Mesendoderm (in vitro differentiated cells): ENCODE results near the gene PTRH1.

ENCODE experiments used
- DNase-seq: peaks from one replicate; pipeline ENCODE4 v3.0.0; 2013
- H2AK5ac ChIP-seq: 2 replicates; pipeline ENCODE4 v1.6.1; 2013; ENCODE audit warnings: low read length, inconsistent platforms
- H2BK120ac ChIP-seq: 2 replicates; pipeline ENCODE4 v1.6.1; 2013; ENCODE audit warnings: low read depth, mild to moderate bottlenecking, low read length, moderate library complexity, mixed read lengths
- H2BK15ac ChIP-seq: replicated peaks from 2 replicates; pipeline ENCODE4 v1.6.1; 2013; ENCODE audit warnings: low read depth, mild to moderate bottlenecking, moderate library complexity
- H2BK5ac ChIP-seq: 2 replicates; pipeline ENCODE4 v1.6.1; 2013; ENCODE audit warnings: low read length, inconsistent platforms
- H3K18ac ChIP-seq: 2 replicates; pipeline ENCODE4 v1.6.1; 2013; ENCODE audit warnings: mild to moderate bottlenecking, low read length, mixed read lengths
- H3K23ac ChIP-seq: one replicate; pipeline ENCODE4 v1.6.1; 2013; ENCODE audit warnings: low read length
- H3K27ac ChIP-seq: 2 replicates; pipeline ENCODE4 v1.5.1; 2013; ENCODE audit warnings: low read depth, mild to moderate bottlenecking, inconsistent platforms, low read length, moderate library complexity
- H3K27me3 ChIP-seq: 2 replicates; pipeline ENCODE4 v1.6.1; 2013; ENCODE audit warnings: low read length, control low read depth, mild to moderate bottlenecking, inconsistent platforms; ENCODE audit not compliant: insufficient read depth, poor library complexity
- H3K36me3 ChIP-seq: 2 replicates; pipeline ENCODE4 v1.6.1; 2013; ENCODE audit warnings: low read length, inconsistent platforms; ENCODE audit not compliant: control insufficient read depth, insufficient read depth
- H3K4ac ChIP-seq: one replicate; pipeline ENCODE4 v1.6.1; 2013; ENCODE audit warnings: low read depth, mild to moderate bottlenecking, low read length, moderate library complexity
- H3K4me1 ChIP-seq: 2 replicates; pipeline ENCODE4 v1.6.1; 2013; ENCODE audit warnings: low read depth, low read length, inconsistent platforms; ENCODE audit not compliant: control insufficient read depth
- H3K4me2 ChIP-seq: 2 replicates; pipeline ENCODE4 v1.6.1; 2013; ENCODE audit warnings: low read length
- H3K4me3 ChIP-seq: 2 replicates; pipeline ENCODE4 v1.5.1; 2013; ENCODE audit warnings: mild to moderate bottlenecking, low read length
- H3K56ac ChIP-seq: one replicate; pipeline ENCODE4 v1.6.1; 2013; ENCODE audit warnings: low read length
- H3K79me1 ChIP-seq: 2 replicates; pipeline ENCODE4 v1.6.1; 2013; ENCODE audit warnings: low read length, inconsistent platforms
- H3K79me2 ChIP-seq: 2 replicates; pipeline ENCODE4 v1.6.1; 2013; ENCODE audit warnings: mild to moderate bottlenecking, low read length; ENCODE audit not compliant: control insufficient read depth, insufficient read depth
- H3K9ac ChIP-seq: 2 replicates; pipeline ENCODE4 v1.6.1; 2013; ENCODE audit warnings: low read length, inconsistent platforms
- H4K5ac ChIP-seq: one replicate; pipeline ENCODE4 v1.6.1; 2013; ENCODE audit warnings: low read length
- H4K8ac ChIP-seq: one replicate; pipeline ENCODE4 v1.6.1; 2013; ENCODE audit warnings: low read depth, mild to moderate bottlenecking, control low read depth, low read length, moderate library complexity
- WGBS: extraction: QIAGEN DNeasy Blood & Tissue Kit; methylation state at CpG from one replicate; pipeline ENCODE4 v1.1.7; 2013; ENCODE audit warnings: low lambda C conversion rate, missing lambda C conversion rate; ENCODE audit not compliant: insufficient coverage; ENCODE audit errors: extremely low coverage; 5-methylcytosine and 5-hydroxymethylcytosine counted together

Gene PTRH1

GRCh38 chr9:127753622-127754021 is 38.2 kb upstream of the PTRH1 start:
- H3K36me3 ChIP-seq = no peaks in the 10 kb centered on the region
- H4K5ac ChIP-seq = no peak overlapping the region
- H3K56ac ChIP-seq = no peak overlapping the region
- no peaks in the 10 kb centered on the region for H3K79me2 ChIP-seq
- H3K4me2 ChIP-seq = no peak overlapping the region
- no peak overlapping the region for H2BK5ac ChIP-seq
- no peaks in the 10 kb centered on the region for H3K4me1 ChIP-seq
- H2BK120ac ChIP-seq = no peak overlapping the region
- no peak overlapping the region for H3K23ac ChIP-seq
- no peak overlapping the region for H3K4ac ChIP-seq
- H3K27ac ChIP-seq = no peak overlapping the region
- H3K79me1 ChIP-seq = no peaks in the 10 kb centered on the region
- H3K9ac ChIP-seq = no peak overlapping the region
- no peak overlapping the region for H4K8ac ChIP-seq
- H3K18ac ChIP-seq = no peak overlapping the region
- WGBS = no CpG with 5 or more reads among the region's 8 CpGs
- no peak for DNase-seq
- H3K4me3 ChIP-seq = no peak overlapping the region
- peaks cover 3% of the 10 kb centered on the region for H3K27me3 ChIP-seq
- no peak overlapping the region for H2AK5ac ChIP-seq
- H2BK15ac ChIP-seq = no peak overlapping the region

GRCh38 chr9:127753148-127753547 is 37.7 kb upstream of the PTRH1 start:
- Histone ChIP-seq H2AK5ac (no peak overlapping the region), H3K23ac (no peak overlapping the region), H4K8ac (no peak overlapping the region), H3K4me1 (no peaks in the 10 kb centered on the region), H3K9ac (no peak overlapping the region), H4K5ac (no peak overlapping the region), H3K4me3 (no peak overlapping the region), H2BK15ac (no peak overlapping the region), H2BK5ac (no peak overlapping the region), H3K56ac (no peak overlapping the region), H3K79me2 (no peaks in the 10 kb centered on the region), H3K27me3 (peaks cover 3% of the 10 kb centered on the region), H3K4me2 (no peak overlapping the region), H3K4ac (no peak overlapping the region), H3K79me1 (no peaks in the 10 kb centered on the region), H3K27ac (no peak overlapping the region), H2BK120ac (no peak overlapping the region), H3K36me3 (no peaks in the 10 kb centered on the region), H3K18ac (no peak overlapping the region)
- no peak for DNase-seq
- no CpG with 5 or more reads among the region's 8 CpGs for WGBS

- no peak overlapping the region for H3K23ac ChIP-seq
- no peaks in the 10 kb centered on the region for H3K79me2 ChIP-seq
- WGBS = no CpG with 5 or more reads among the region's 10 CpGs
- no peak overlapping the region for H3K18ac ChIP-seq
- H2BK120ac ChIP-seq = no peak overlapping the region
- no peak overlapping the region for H3K4me3 ChIP-seq
- H3K9ac ChIP-seq = no peak overlapping the region
- H3K4me2 ChIP-seq = no peak overlapping the region
- H3K27ac ChIP-seq = no peak overlapping the region
- H3K27me3 ChIP-seq = peaks cover 3% of the 10 kb centered on the region
- H4K5ac ChIP-seq = no peak overlapping the region
- no peaks in the 10 kb centered on the region for H3K4me1 ChIP-seq
- no peak overlapping the region for H2BK15ac ChIP-seq
- no peak overlapping the region for H4K8ac ChIP-seq
- no peak overlapping the region for H2BK5ac ChIP-seq
- H3K36me3 ChIP-seq = no peaks in the 10 kb centered on the region
- peak; percentile 45 for DNase-seq
- no peak overlapping the region for H3K56ac ChIP-seq
- H3K4ac ChIP-seq = no peak overlapping the region
- H2AK5ac ChIP-seq = no peak overlapping the region
- H3K79me1 ChIP-seq = no peaks in the 10 kb centered on the region
Measured at GRCh38 chr9:127751269-127752054, 36.0 kb upstream of the PTRH1 start.

GRCh38 chr9:127749090-127749787 is 33.8 kb upstream of the PTRH1 start:
- WGBS = no CpG with 5 or more reads among the region's 26 CpGs
- Histone ChIP-seq H3K79me2 (no peaks in the 10 kb centered on the region), H3K79me1 (no peaks in the 10 kb centered on the region), H3K9ac (no peak overlapping the region), H3K18ac (no peak overlapping the region), H3K27ac (no peak overlapping the region), H4K5ac (no peak overlapping the region), H4K8ac (no peak overlapping the region), H2BK5ac (no peak overlapping the region), H3K27me3 (no peaks in the 10 kb centered on the region), H2BK120ac (no peak overlapping the region), H3K4me2 (no peak overlapping the region), H3K36me3 (no peaks in the 10 kb centered on the region), H3K56ac (no peak overlapping the region), H3K23ac (no peak overlapping the region), H3K4me3 (no peak overlapping the region), H3K4ac (no peak overlapping the region), H2AK5ac (no peak overlapping the region), H2BK15ac (no peak overlapping the region), H3K4me1 (no peaks in the 10 kb centered on the region)
- DNase-seq = no peak

GRCh38 chr9:127746959-127747569 is 31.6 kb upstream of the PTRH1 start:
- no peaks in the 10 kb centered on the region for H3K79me1 ChIP-seq
- no CpG with 5 or more reads among the region's 15 CpGs for WGBS
- no peak overlapping the region for H3K23ac ChIP-seq
- H2BK15ac ChIP-seq = no peak overlapping the region
- H4K8ac ChIP-seq = no peak overlapping the region
- H3K4me2 ChIP-seq = no peak overlapping the region
- DNase-seq = peak; percentile 44
- no peaks in the 10 kb centered on the region for H3K36me3 ChIP-seq
- no peak overlapping the region for H3K4me3 ChIP-seq
- H2BK5ac ChIP-seq = no peak overlapping the region
- H3K27ac ChIP-seq = no peak overlapping the region
- H3K79me2 ChIP-seq = no peaks in the 10 kb centered on the region
- no peak overlapping the region for H3K4ac ChIP-seq
- H2AK5ac ChIP-seq = no peak overlapping the region
- no peak overlapping the region for H4K5ac ChIP-seq
- H3K18ac ChIP-seq = no peak overlapping the region
- H3K4me1 ChIP-seq = no peaks in the 10 kb centered on the region
- no peak overlapping the region for H3K9ac ChIP-seq
- H3K56ac ChIP-seq = no peak overlapping the region
- H2BK120ac ChIP-seq = no peak overlapping the region
- no peaks in the 10 kb centered on the region for H3K27me3 ChIP-seq
